HG03565 (cell line): ENCODE results near the gene SYPL1.

Experiments
- ATAC-seq: cut with Tn5 transposase; IDR thresholded peaks from one replicate; pipeline ENCODE4 v1.9.1; 2021; ENCODE audit warnings: mild to moderate bottlenecking, moderate library complexity; ENCODE audit not compliant: unreplicated experiment

SYPL1 gene

DNA sequence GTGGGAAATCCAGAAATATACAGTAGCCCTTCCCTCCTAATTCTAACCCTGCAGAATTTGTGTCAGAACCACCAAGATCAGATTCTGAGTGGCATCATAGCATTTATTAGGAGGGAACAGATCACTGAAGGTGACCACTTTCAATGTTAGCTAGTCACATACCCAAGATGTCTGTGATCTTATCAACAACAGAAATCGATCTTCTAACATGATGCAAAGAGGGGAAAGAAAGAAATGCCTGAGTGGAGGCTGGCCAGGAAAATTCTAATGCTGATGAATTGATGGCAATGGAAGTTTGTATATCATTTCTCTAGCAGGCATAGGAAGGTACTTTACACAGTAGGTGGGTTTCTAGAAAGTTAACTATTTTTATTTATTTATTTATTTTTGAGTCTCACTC, 10.6 kb upstream of the SYPL1 start:
- no peak for ATAC-seq

DNA sequence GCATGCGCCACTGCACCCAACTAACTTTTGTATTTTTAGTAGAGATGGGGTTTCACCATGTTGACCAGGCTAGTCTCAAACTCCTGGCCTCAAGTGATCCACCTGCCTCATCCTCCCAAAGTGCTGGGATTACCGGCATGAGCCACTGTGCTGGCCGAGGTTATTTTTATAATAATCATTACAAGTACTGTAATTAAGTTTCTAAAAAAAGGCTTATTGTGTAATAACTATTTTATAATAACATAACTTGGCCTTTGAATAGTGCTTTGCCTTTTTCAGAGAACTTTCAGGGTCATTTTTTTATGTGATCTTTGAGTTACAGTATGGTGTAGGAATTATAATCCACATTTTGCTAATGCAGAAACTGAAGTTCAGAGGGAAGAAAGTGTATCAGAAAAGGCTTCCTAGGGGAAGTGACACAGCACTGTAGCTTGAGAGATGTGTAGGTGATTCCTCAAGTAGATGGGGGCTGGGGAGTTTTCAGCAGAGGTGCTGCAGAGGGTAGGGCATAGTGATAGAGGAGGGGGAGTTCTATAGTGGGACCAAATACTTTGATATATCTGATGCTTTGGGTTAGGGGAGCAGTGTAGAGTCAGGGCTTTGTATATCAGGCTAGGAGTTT, 9.2 kb upstream of the SYPL1 start:
- ATAC-seq, result no peak

DNA sequence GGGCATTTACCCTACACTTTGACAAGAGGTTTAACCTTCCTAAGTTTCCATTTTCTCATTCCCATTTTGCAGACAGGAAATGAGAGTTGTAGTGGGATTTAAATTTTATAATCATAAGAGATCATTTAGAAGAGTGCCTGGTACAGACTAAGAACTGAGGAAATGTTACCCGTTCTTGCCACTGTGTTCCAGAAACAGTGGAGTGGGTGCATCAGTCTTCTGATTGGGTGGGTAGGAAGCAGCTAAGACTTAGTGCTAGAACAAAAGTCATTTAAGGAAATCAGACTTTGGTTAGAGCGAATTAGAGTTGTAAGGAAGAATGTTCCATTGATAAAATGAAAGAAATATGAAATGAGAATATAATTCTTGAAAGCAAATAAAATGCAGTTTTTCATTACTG, 8.4 kb upstream of the SYPL1 start:
- no peak for ATAC-seq

DNA sequence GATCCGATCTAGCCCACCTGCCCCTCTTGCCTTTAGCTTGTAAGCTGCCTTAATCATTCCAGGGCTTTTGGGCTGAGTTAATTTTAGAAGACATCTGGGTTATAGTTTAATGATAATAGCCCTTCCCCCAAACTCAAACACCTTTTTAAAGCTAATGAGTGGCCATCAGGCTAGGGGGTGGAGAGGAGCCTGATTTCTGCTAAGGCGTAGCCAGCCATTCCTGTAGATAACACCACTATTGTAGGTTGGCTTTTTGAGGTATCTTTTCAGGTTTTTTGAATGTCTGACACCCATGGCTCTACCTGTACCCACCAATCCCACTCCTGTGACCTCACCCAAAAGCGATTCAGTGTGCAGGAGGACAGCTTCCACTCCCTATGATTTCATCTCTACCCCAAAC, 7.6 kb upstream of the SYPL1 start:
- ATAC-seq, result no peak

DNA sequence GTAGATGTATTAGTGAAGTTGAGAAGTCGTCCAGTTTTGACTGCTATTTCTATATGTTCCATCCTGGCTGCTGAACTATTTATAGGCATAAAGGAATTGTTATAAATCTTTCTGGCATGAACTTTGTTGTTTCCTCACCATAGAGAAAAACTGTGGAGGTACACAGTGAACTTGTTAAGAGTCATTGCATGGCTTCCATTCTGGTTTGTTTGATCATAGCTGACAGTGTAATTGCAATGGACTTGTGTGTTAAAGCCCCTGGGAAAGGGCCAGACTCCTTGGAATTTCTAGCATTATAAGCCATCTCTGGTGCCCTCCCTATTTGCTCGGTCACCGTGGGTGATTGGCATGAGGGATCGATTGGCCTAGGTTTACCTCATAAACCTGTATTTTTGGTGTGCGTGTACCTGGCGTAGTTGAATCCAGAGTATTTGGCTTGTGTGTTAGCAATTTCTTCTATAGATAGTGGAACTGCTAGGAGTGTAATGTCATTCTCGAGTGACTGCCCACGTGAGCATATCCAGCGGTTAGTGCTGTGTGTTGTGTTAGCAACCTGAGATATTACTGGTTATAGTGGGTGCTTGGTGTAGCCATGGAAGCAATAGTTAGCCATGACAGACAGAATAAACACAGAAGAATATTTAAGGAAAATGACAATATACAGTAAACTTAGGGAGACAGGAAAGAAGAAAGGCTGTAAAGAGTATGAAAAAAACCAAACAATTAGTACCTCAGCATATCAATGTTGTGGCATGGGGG, 5.9 kb upstream of the SYPL1 start:
- no peak for ATAC-seq

DNA sequence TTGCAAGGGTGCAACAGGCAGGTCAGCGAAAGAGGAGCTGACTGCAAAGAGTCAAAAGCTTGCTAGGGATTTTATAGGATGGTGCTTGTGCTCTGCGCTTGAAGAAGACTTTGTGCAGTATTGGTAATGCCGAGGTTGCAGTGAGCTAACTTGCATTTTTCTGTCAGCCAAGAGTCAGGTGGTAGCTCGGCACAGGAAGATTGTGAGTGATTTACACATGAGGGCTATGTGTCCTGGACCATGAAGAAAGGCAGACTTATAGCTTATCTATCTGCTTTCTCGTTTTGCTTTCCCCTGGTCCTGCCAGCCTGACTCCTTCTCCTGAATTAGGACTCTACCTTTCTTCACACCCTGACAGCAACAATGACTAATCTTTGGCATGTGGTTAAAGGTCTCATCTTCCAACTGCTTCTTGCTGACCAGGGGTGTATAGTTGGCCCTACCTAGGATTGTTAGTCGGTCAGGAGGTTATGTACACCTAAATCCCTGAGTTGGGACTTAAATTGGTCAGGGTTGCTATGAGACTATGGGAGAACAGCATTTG, 4.1 kb upstream of the SYPL1 start:
- no peak for ATAC-seq

DNA sequence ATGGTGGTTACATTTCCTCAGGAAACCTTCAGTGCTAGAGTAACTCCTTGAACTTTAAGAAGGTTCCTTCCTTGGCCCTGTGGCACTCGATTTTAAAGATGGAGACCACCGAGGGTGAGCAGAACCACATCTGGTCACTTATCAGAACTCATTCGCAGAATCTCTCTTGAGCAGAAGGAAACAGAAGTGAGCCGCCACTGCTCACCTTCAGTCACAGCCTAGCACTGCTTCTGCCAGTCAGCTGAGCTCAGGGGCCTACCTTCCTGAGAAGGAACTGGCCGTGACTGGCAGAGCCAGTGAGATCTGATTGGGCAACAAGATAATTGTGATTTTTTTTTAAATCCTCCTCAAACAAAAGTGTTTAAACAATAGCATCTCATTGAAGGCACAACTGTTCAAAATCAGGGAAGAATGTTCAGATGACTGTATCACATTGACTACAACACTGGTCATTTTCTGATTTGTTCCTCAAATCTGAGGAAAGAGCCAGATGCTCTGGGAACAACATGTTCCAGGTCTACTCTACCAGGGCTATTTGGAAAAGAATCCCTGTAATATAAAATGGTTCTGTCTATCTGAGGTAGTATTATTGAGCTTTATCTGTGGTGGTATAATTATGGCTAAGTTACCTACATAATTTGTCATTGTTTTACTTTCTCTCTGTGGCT, 2.7 kb upstream of the SYPL1 start:
- ATAC-seq, result no peak

DNA sequence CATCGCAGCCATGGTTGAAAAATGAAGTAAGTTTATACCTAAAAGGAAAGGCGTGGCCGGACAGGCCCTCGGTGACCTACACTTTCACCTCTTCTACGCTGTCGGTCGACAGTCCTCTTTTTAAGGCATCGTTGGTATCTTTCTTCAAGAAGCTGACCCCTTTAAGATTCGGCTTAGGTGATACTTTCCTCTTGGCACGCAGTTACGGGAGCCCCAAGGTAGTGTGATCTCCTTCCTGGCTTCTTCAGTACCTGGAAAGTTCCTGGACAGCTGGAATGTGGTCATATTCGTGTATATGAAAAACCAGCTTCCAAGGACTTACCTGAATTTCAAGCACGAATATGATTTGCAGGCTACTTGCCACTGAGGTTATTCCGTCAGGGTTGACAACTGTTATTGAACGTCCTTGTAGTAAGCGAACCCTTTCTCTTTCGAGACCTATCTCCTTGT, 885 bp upstream of the SYPL1 start:
- no peak for ATAC-seq

DNA sequence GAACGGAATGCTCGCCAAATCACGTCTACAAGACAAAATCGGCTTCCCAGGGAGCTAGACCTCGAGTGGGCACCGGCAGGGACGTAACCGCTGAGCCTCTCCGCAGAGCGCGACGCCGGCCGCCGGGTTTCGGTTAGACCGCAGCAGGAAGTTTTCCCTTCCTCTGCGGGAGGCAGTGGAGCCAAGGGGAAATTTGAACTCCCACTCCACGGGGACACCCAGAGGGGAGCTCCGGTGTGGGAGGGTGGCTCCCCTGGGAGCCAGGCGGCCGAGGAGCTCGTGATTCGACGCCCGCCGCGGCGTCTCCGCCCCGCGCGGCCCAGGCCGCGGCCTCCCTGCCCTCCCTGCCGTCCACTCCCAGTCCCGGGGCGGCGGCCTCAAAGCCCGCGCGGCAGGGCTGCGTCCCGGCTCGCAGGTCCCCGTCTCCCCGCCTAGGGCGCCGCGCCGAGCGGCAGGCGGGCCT, 426 bp downstream of the SYPL1 start:
- ATAC-seq, result peak; percentile 18

DNA sequence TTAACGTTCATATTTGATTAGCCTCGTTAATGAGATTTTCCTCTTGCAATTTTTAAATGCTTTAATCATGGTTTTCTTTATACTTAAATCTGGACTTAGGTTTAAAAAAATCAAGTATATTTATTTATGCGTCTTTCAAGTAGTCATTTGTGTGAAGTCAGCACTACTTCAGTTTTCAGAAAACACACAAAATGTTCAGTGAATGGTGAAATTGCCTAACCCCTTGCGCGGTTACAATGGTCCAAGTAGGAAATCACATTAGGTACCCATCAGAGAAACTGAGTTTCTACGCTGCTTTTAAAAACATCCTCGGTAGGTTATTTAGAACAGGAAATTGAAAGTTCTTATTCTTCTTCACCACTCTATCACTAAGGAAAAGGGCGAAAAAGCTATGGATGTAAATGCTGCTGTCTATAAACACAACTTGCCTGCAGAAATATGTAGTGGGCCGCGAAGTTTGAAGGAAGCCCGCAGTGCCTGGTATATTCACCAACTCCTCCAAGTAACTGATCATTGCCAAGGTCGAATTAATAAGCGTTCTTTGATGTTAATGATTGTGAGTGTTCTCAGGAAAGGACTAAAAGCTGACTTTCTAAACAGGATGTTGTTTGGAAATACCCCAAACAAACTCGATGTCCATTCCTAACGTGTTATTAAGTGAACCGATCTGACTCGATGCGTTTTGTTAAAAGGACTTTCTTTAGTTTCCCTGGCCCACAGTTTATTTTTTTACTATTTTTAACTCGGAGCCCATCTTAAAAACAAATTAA, 1.0 kb downstream of the SYPL1 start:
- no peak for ATAC-seq

DNA sequence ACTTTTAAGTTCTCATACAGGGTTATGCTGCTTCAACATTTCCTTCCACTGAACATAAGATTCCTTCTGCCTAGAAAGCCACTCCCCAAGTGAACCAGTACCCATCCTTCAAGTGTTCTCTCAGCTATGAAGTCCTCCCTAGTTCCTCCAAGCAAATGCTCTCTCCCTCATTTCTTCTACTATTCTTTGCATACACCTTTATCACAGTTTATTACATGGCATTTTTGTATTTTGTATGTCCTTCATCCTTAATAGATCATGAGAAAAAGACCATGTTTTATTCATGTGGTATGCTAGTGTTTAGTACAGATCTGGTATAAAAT, 1.9 kb downstream of the SYPL1 start:
- no peak for ATAC-seq

DNA sequence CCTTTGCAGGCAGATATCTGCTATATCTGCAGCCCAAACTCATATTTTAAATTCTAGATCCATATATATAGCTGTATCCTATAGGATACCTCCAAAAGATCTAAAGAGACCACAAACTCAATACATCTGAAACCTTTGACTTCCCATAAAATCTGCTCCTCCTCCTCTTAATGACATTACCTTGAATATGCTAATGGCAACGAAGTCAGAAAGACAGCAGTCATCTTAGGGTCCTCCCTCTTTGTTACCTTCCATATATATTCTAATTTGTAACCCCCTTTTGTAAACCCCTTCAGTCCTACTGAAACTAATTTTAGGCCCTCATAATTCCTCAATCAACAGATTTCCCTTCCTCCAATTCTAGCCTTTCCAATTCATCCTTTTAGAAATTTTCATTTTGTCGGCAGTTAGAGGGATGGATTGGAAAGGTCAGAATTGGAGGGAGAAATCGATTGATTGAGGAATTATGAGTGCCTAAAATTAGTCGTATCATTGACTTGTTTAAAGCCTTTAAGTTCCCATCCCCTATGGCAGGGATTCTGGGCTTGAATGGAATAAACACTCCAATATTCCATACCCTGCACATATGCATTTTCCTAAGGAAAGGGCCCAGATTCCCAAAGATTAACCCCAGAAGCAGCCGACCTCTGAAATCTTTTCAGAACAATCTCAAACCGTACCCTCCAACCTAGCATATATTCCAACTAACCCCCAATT, 2.4 kb downstream of the SYPL1 start:
- ATAC-seq, result no peak

DNA sequence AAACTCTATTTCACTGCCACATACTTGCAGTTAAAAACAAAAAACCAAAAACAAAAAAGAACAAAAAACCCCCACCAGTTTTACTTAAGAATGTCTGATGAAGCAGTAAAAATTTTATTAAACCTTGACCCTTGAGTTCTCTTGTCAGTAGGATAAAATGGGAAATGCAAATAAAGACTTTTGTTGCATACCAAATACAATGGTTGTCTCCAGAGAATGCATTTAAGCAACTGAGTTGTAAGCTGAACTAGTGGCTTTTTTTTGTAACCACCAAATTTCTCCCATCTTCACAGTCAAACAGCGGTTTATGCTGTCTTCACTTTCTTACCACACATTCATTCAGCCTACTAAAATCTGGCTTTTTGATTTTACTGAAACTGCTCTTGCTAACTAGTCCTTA, 3.1 kb downstream of the SYPL1 start:
- no peak for ATAC-seq

DNA sequence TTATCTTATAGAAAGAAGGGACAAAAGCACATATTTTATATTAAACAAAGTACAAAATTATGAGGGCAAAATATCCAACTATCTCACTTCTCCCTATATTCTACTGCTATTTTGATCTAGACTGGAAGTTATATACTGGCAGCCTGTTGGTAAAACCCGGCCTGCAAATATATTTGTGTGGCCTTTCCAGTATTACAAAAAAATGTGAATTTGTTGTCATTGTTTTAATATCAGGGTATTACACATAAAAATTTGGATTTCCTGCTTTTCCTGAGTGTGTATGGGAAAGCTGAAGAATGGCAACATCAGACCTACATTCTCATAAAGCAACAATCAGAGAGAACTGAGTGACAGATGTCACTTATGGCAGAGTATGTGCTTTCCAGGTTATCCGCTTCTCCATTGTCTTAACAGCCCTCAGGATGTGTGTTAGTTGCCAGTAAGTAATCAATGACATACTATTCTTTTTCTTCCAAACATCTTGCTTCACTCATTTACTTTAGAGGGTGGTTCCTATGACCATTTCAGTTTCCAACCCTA, 7.3 kb downstream of the SYPL1 start:
- ATAC-seq, result no peak

DNA sequence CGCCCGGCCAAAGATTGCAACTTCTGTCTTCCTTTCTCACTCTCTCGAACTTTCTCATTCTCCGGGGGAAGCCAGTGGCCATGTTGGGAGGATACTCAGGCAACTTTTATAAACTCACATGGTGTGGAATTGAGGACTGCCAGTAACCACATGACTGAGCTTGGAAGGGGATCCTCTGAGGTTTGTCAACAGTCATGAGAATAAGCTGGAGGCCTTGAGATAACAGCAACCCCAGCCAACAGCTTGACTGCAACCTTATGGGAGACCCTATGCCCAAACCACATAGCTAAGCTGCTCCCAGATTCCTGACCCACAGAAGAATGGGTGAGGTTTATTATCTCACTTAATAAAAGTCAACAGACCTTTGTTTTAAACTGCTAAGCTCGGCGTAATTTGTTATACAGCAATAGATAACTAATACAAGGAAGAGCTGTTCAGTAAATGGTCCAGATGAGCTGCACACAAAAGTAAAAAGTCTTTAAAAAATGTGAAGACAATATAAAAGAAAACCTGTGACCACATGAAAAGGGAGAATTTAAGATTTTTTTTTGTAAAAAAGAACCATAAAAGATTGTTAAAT, 9.6 kb downstream of the SYPL1 start:
- no peak for ATAC-seq

DNA sequence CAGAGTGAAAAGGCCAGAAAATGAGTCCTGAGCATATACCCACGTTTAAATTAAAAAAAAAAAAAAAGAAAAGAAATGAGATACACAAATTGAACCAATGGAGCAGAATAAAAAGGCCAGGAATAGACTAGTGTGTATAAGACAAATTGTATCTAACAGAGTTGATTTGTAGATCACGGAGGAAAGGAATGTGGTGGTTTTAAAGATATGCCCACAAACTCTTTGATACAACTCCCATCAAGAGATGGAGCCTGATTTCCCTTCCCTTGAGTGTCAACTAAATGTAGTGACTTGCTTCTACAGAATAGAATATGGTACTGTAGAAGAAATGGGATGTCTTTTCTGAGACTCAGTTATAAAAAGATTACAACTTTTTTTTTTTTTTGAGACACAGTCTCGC, 10.4 kb downstream of the SYPL1 start:
- ATAC-seq, result no peak

DNA sequence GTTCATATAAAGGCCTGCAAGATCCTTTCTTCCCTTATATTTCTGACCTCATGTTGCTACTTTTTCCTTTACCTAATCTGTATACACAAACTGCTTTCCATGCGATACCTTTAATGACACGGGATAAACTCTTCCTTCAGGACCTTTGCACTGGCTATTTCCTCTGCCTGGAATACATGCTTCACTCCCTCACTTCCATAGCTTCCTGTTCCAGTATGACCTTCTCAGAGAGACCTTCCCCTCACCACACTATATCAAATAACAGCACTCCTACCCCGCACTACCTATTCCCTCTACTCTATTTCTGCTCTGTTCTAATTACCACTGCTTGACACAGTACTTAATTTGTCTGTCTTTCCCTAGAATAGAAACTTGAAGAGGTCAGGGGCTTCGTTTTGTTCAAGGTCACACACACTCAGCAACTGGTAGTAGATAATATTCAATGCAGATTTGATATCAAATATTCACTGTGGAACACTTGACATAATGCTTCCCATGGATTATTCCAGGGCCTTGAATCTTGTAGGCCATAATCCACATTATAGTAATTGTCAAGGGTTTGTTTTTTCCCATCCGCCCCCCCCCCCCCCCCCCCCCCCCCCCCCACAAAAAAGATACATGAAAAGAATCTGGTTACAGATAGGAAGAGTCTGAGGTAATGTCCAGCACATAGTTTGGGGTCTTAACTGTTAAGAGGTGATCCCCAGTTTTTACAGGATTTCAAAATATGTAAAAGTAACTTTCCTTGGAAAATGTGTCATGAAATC, 11.1 kb downstream of the SYPL1 start:
- ATAC-seq, result no peak

DNA sequence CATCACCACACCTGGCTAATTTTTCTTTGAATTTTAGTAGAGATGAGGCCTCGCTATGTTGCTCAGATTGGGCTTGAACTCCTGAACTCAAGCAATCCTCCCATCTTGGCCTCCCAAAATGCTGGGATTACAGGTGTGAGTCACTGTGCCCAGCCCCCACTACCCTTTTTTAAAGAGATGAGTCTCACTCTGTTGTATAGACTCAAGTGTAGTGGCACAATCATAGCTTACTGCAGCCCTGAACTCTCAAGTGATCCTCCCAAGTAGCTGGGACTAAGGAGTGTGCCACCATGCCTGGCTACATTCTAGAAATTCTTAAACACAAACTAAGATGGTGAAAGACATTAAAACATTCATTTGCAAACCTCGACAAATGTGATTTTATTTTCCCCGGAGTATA, 12.6 kb downstream of the SYPL1 start:
- no peak for ATAC-seq

DNA sequence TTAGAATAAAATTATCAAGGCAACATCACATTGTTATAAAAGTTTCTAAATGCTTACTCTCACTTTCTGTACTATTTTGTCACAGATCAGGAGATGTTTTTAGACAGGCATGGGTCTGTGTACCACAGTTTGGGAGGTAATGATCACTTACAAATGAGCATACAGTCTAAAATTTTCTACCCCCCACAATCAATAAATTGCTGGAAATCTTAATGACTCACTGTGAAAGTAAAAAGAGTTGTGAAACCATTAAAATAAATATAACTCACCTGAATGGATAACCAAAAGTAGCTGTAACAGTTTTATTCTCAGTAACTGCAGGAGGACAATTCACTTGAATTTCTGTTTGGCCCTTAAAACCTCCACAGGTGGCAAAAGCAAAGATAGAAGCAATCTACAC, 13.2 kb downstream of the SYPL1 start:
- no peak for ATAC-seq
